Right lobe of liver (tissue), 4 donors: ENCODE results near the gene GPR142.

Source experiments
- POLR2A ChIP-seq: fragments of 450-650 bp; IDR thresholded peaks from one replicate; pipeline ENCODE4 v1.6.1; 2017; ENCODE audit warnings: antibody characterized with exemption, mild to moderate bottlenecking
- TF ChIP-seq, protein P1 (sequence below), 4 donors: fragments of 200-600 bp in 3 of 4; fragments of 450-650 bp in 1 of 4; IDR thresholded peaks; one replicate each; pipeline versions ENCODE4 v1.5.1 to v1.8.0; 2016 to 2022; ENCODE audit warnings: antibody characterized with exemption in 4 of 4, mild to moderate bottlenecking in 2 of 4
- donor health status: DM: no; HTN: no; CAD: no.
- donor health status: DM: no; HTN: no; CAD: no.
- donor health status: DM: no; HTN: yes; CAD: no.

DNA sequence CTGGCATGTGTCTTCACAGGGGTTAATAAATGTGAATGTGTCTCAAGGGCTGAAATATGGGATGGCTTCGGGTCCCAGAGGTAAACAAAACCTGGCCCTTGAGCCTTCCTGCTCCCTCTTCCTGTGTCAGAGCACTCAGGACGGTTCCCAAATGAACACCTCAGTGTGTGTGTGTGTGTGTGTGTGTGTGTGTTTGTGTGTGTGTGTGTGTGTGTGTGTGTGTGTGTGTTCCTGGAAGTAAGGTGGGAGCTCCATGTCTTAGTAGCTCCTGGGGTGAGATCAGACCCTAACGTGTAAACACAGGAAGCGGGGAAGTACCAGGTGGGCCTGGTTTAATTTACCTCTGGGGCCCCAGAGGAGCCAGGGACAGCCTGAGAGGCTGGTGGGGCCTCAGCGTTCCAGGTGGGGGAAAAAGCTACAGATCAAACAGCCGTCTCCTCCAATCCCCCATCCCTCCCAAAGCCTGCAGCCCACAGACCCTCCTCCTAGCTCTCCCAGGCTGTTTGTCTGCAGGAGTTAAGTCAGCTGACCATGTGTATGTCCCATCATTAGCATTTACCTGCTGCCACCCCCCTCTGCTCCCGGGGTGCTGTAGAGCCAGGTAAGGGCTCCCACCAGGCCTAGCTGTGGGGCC, 35.2 kb upstream of the GPR142 start:
- no peak for TF ChIP-seq POLR2A
- TF ChIP-seq, protein P1, sequence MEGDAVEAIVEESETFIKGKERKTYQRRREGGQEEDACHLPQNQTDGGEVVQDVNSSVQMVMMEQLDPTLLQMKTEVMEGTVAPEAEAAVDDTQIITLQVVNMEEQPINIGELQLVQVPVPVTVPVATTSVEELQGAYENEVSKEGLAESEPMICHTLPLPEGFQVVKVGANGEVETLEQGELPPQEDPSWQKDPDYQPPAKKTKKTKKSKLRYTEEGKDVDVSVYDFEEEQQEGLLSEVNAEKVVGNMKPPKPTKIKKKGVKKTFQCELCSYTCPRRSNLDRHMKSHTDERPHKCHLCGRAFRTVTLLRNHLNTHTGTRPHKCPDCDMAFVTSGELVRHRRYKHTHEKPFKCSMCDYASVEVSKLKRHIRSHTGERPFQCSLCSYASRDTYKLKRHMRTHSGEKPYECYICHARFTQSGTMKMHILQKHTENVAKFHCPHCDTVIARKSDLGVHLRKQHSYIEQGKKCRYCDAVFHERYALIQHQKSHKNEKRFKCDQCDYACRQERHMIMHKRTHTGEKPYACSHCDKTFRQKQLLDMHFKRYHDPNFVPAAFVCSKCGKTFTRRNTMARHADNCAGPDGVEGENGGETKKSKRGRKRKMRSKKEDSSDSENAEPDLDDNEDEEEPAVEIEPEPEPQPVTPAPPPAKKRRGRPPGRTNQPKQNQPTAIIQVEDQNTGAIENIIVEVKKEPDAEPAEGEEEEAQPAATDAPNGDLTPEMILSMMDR (IDR thresholded peaks at IDR 0.05), result no peak
